HL-60/S4 treated with retinoic acid at 250 ng/mL for 4 days and 3 days (cell line): Measurements from ENCODE around the gene PTGDS.

Experiments
- in situ Hi-C: fragments of 300-500 bp; cut with MboI; formaldehyde crosslinking; loops from 2 replicates; pipeline ENCODE4 v1.7.0; 2022; ENCODE audit warnings: low sequenced_read_pairs

Gene PTGDS

GRCh38 chr9:137007108-137007815, 30.0 kb downstream of the PTGDS start:
- in situ Hi-C loops: no loop called here

- in situ Hi-C loops: no loop called here
Observed at GRCh38 chr9:137007816-137008270, 30.5 kb downstream of the PTGDS start.

GRCh38 chr9:137008312-137008711, 31.0 kb downstream of the PTGDS start:
- in situ Hi-C loops: no loop called here

- in situ Hi-C loops: no loop called here
Observed at GRCh38 chr9:137009217-137009616, 31.9 kb downstream of the PTGDS start.

GRCh38 chr9:137009938-137010732, 32.8 kb downstream of the PTGDS start:
- in situ Hi-C loops: no loop called here

GRCh38 chr9:137011156-137011555, 33.9 kb downstream of the PTGDS start:
- in situ Hi-C loops: no loop called here

GRCh38 chr9:137011907-137012675, 34.8 kb downstream of the PTGDS start:
- in situ Hi-C loops: no loop called here

GRCh38 chr9:137012694-137013570, 35.6 kb downstream of the PTGDS start:
- in situ Hi-C loops: no loop called here

GRCh38 chr9:137013571-137013940, 36.3 kb downstream of the PTGDS start:
- in situ Hi-C loops: no loop called here

- in situ Hi-C loops: no loop called here
Observed at GRCh38 chr9:137014166-137014565, 36.9 kb downstream of the PTGDS start.

- in situ Hi-C loops: no loop called here
Observed at GRCh38 chr9:137014776-137015539, 37.7 kb downstream of the PTGDS start.

GRCh38 chr9:137015540-137015930, 38.2 kb downstream of the PTGDS start:
- in situ Hi-C loops: no loop called here

GRCh38 chr9:137015976-137016375, 38.7 kb downstream of the PTGDS start:
- in situ Hi-C loops: no loop called here

GRCh38 chr9:137016436-137016835, 39.1 kb downstream of the PTGDS start:
- in situ Hi-C loops: no loop called here

- in situ Hi-C loops: no loop called here
Observed at GRCh38 chr9:137017071-137017470, 39.8 kb downstream of the PTGDS start.

- in situ Hi-C loops: no loop called here
Observed at GRCh38 chr9:137017791-137018497, 40.6 kb downstream of the PTGDS start.

- in situ Hi-C loops: no loop called here
Observed at GRCh38 chr9:137018761-137019559, 41.7 kb downstream of the PTGDS start.

- in situ Hi-C loops: no loop called here
Observed at GRCh38 chr9:137019891-137020683, 42.8 kb downstream of the PTGDS start.
